Sigmoid colon (tissue), 4 donors: ENCODE results near the gene GP1BB.

Experiments
- CTCF ChIP-seq, 4 experiments: fragments of 450-650 bp in 3 of 4; fragments of 200-600 bp in 1 of 4; IDR thresholded peaks; one replicate each; pipeline ENCODE4 v1.5.1; 2016 to 2019; ENCODE audit warnings: antibody characterized with exemption in 4 of 4, mild to moderate bottlenecking in 3 of 4, moderate library complexity in 2 of 4
- POLR2A ChIP-seq, 2 donors: fragments of 450-650 bp; IDR thresholded peaks; one replicate each; pipeline ENCODE4 v1.6.1; 2016; ENCODE audit warnings: antibody characterized with exemption in 2 of 2, mild to moderate bottlenecking in 2 of 2, moderate library complexity in 2 of 2
- POLR2AphosphoS5 ChIP-seq, 4 donors: sonication (generic); formaldehyde crosslinking; IDR thresholded peaks; one replicate each; pipeline ENCODE4 v1.6.1; 2017; ENCODE audit warnings: antibody characterized with exemption in 4 of 4

GRCh38 chr22:19732403-19733113, 9.2 kb downstream of the GP1BB start:
- TF ChIP-seq CTCF (IDR thresholded peaks at IDR 0.05) (no peak), POLR2AphosphoS5 (IDR thresholded peaks at IDR 0.05) (no peak), POLR2A (IDR thresholded peaks at IDR 0.05) (no peak)
